ENCODE data around the gene CACNA1C. TPM values are rescaled to one million over a fixed set of nuclear protein-coding genes. Genes with fewer than 3 reads are reported as not detected.

CACNA1C gene
- total RNA-seq, 4 donors from 2014 or later = 2.0 to 4.2 (median 2.5) TPM

GRCh38 chr12:2507814-2508213 is 455.0 kb downstream of the CACNA1C start:
- no peaks in the 10 kb centered on the region for H3K9me3 ChIP-seq
- no peaks in the 10 kb centered on the region for H3K36me3 ChIP-seq
- H3K4me3 ChIP-seq (replicated peaks in 1 of 3) = no peak overlapping the region
- peaks cover 19 to 21% of the 10 kb centered on the region in 2 donors for H3K4me1 ChIP-seq
- 70 to 86% methylated on average over 7 of the region's 7 CpGs for WGBS, 2 donors
- H3K27ac ChIP-seq = no peak overlapping the region
- TF ChIP-seq POLR2A (IDR thresholded peaks at IDR 0.05) = no peak
- intact Hi-C loops (cut with DNase I) = no loop called here
- no peak for DNase-seq
- no peaks in the 10 kb centered on the region for H3K27me3 ChIP-seq

GRCh38 chr12:2509137-2509536 is 456.4 kb downstream of the CACNA1C start:
- 96 to 97% methylated on average over 5 of the region's 5 CpGs for WGBS, 2 donors
- Histone ChIP-seq H3K27ac (no peak overlapping the region), H3K4me3 (replicated peaks in 1 of 3) (no peak overlapping the region), H3K9me3 (no peaks in the 10 kb centered on the region), H3K4me1 (peaks cover 15 to 22% of the 10 kb centered on the region in 2 donors), H3K36me3 (no peaks in the 10 kb centered on the region), H3K27me3 (no peaks in the 10 kb centered on the region)
- TF ChIP-seq POLR2A (IDR thresholded peaks at IDR 0.05) (no peak), CTCF (IDR thresholded peaks at IDR 0.05) (no peak)
- DNase-seq = no peak
- intact Hi-C loops (cut with DNase I) = no loop called here

GRCh38 chr12:2510045-2510444 is 457.3 kb downstream of the CACNA1C start:
- no peaks in the 10 kb centered on the region for H3K27me3 ChIP-seq
- WGBS, 2 donors = 83 to 90% methylated on average over 5 of the region's 5 CpGs
- H3K9me3 ChIP-seq = no peaks in the 10 kb centered on the region
- DNase-seq = no peak
- no peak overlapping the region for H3K27ac ChIP-seq
- H3K4me1 ChIP-seq = peaks cover 24 to 31% of the 10 kb centered on the region in 2 donors
- TF ChIP-seq POLR2A (IDR thresholded peaks at IDR 0.05) (no peak), CTCF (IDR thresholded peaks at IDR 0.05) (no peak)
- intact Hi-C loops (cut with DNase I) = no loop called here
- H3K4me3 ChIP-seq (replicated peaks in 1 of 3) = no peak overlapping the region
- H3K36me3 ChIP-seq = no peaks in the 10 kb centered on the region

- WGBS, 2 donors = 40 to 47% methylated on average over 11 of the region's 11 CpGs
- H3K27ac ChIP-seq = peak overlapping the region; percentile 88 to 97 (median 96)
- TF ChIP-seq POLR2A (IDR thresholded peaks at IDR 0.05) (no peak), CTCF (IDR thresholded peaks at IDR 0.05) (no peak)
- DNase-seq = peak; percentile 86
- intact Hi-C loops (cut with DNase I) = no loop called here
- H3K36me3 ChIP-seq = no peaks in the 10 kb centered on the region
- H3K27me3 ChIP-seq = no peaks in the 10 kb centered on the region
- no peak overlapping the region for H3K4me3 ChIP-seq (replicated peaks in 1 of 3)
- H3K4me1 ChIP-seq = peaks cover 27 to 31% of the 10 kb centered on the region in 2 donors
- no peaks in the 10 kb centered on the region for H3K9me3 ChIP-seq
Measured at GRCh38 chr12:2513141-2514037, 460.6 kb downstream of the CACNA1C start.

- H3K9me3 ChIP-seq = no peaks in the 10 kb centered on the region
- H3K27ac ChIP-seq = peak overlapping the region; percentile 88 to 97 (median 96)
- no peak for TF ChIP-seq CTCF (IDR thresholded peaks at IDR 0.05)
- no peak for TF ChIP-seq POLR2A (IDR thresholded peaks at IDR 0.05)
- DNase-seq = peak; percentile 59 to 67
- H3K4me3 ChIP-seq (replicated peaks in 1 of 3) = no peak overlapping the region
- 41 to 46% methylated on average over 5 of the region's 5 CpGs for WGBS, 2 donors
- H3K27me3 ChIP-seq = no peaks in the 10 kb centered on the region
- peaks cover 31 to 32% of the 10 kb centered on the region in 2 donors for H3K4me1 ChIP-seq
- intact Hi-C loops (cut with DNase I) = no loop called here
- H3K36me3 ChIP-seq = no peaks in the 10 kb centered on the region
Measured at GRCh38 chr12:2514038-2514340, 461.2 kb downstream of the CACNA1C start.
